GM21515 (cell line): ENCODE data around the gene GDPD5.

Source experiments
- ATAC-seq: cut with Tn5 transposase; IDR thresholded peaks from one replicate; pipeline ENCODE4 v1.9.1; 2021; ENCODE audit not compliant: unreplicated experiment

GDPD5 gene

GRCh38 chr11:75525433-75526191 lies at the start of gene GDPD5:
Gene GDPD5 (minus strand): TSS chr11:75525941. CDS start chr11:75477735, 48,206 bp downstream.
- peak; percentile 72 for ATAC-seq

- no peak for ATAC-seq
Observed at GRCh38 chr11:75574698-75575602, 49.2 kb upstream of the GDPD5 start.

GRCh38 chr11:75572744-75573143 lies 47.0 kb upstream of the GDPD5 start:
- no peak for ATAC-seq

- no peak for ATAC-seq
Observed at GRCh38 chr11:75571625-75572024, 45.9 kb upstream of the GDPD5 start.

GRCh38 chr11:75570559-75571139 lies 44.9 kb upstream of the GDPD5 start:
- ATAC-seq = no peak

- ATAC-seq = no peak
Observed at GRCh38 chr11:75568616-75569219, 43.0 kb upstream of the GDPD5 start.

- no peak for ATAC-seq
Observed at GRCh38 chr11:75567971-75568370, 42.2 kb upstream of the GDPD5 start.

- no peak for ATAC-seq
Observed at GRCh38 chr11:75566763-75567279, 41.1 kb upstream of the GDPD5 start.

- ATAC-seq = no peak
Observed at GRCh38 chr11:75565916-75566762, 40.4 kb upstream of the GDPD5 start.

- ATAC-seq = no peak
Observed at GRCh38 chr11:75565221-75565814, 39.6 kb upstream of the GDPD5 start.

- ATAC-seq = no peak
Observed at GRCh38 chr11:75563978-75564552, 38.3 kb upstream of the GDPD5 start.

- no peak for ATAC-seq
Observed at GRCh38 chr11:75563501-75563977, 37.8 kb upstream of the GDPD5 start.

GRCh38 chr11:75562836-75563484 lies 37.2 kb upstream of the GDPD5 start:
- no peak for ATAC-seq

- peak; percentile 59 for ATAC-seq
Observed at GRCh38 chr11:75562048-75562835, 36.5 kb upstream of the GDPD5 start, which contains the start of gene SERPINH1. Gene SERPINH1 (plus strand): TSS chr11:75562253. CDS start chr11:75566350, 4,097 bp downstream.

GRCh38 chr11:75561426-75562047 lies 35.8 kb upstream of the GDPD5 start:
- no peak for ATAC-seq

- no peak for ATAC-seq
Observed at GRCh38 chr11:75560644-75561043, 34.9 kb upstream of the GDPD5 start.
